K562 (cell line): ENCODE data around the gene SLC10A3. TPM values are rescaled to one million over a fixed set of nuclear protein-coding genes. Genes with fewer than 3 reads are reported as not detected.

Experiments
- ATAC-seq: fragments of 200-7000 bp; cut with Tn5 transposase; 3 replicates; pipeline ENCODE4 v1.9.1; 2020; ENCODE audit warnings: moderate library complexity
- BruUV-seq: library from RNA; stranded (reverse); fragments of 400-500 nt; replicated peaks from 2 replicates; lab custom pipeline; 2021; lab: Mats Ljungman, UMichigan
- CTCF ChIA-PET: fragments of 300-600 bp; formaldehyde crosslinking; extraction: SDS; loops from one replicate; lab custom pipeline; 2021; ENCODE audit warnings: low intra/inter-chr PET ratio; lab: Yijun Ruan, JAX
- POLR2A ChIA-PET: fragments of 300-600, 350-650 bp; sonication (Branson Sonifier 250); formaldehyde crosslinking; extraction: SDS; loops from one replicate; lab custom pipeline; 2021; ENCODE audit warnings: antibody characterized with exemption, inconsistent platforms; lab: Yijun Ruan, JAX
- DNase-seq, 4 experiments: peaks; one replicate each; pipeline versions ENCODE4 v3.0.0 to v3.0.0-alpha.2; 2011 to 2018; ENCODE audit warnings: low spot score in 3 of 4, mixed read lengths in 3 of 4; ENCODE audit errors: extremely low read depth in 1 of 4
- FAIRE-seq: peaks from 2 replicates; lab custom pipeline; 2011; peaks lifted over from hg19 to GRCh38; lab: Jason Lieb, UNC
- H2AFZ ChIP-seq: 2 replicates; pipeline ENCODE4 v1.6.0; 2011; ENCODE audit warnings: low read depth, low read length, control low read depth, inconsistent platforms
- H3K27ac ChIP-seq: fragments of 200-600 bp; 3 replicates; pipeline ENCODE4 v1.8.0; 2011; ENCODE audit warnings: low read depth, mild to moderate bottlenecking, control low read depth, inconsistent platforms, low read length, moderate library complexity, mixed read lengths; ENCODE audit errors: extremely low read depth
- H3K27me3 ChIP-seq, 2 experiments: fragments of 300-600 bp in 1 of 2; 2 replicates in 1 of 2; 3 replicates in 1 of 2; pipeline versions ENCODE4 v1.6.0 to v1.8.0; 2011; ENCODE audit warnings: inconsistent platforms in 2 of 2, low read length in 2 of 2, mild to moderate bottlenecking in 1 of 2, mixed read lengths in 1 of 2, moderate library complexity in 1 of 2; ENCODE audit not compliant: control insufficient read depth in 2 of 2, insufficient read depth in 2 of 2
- H3K36me3 ChIP-seq: fragments of 300-600 bp; 3 replicates; pipeline ENCODE4 v1.8.0; 2011; ENCODE audit warnings: mild to moderate bottlenecking, low read length, inconsistent platforms; ENCODE audit not compliant: control insufficient read depth, insufficient read depth
- H3K4me1 ChIP-seq, 2 experiments: fragments of 200-600 bp in 1 of 2; replicated peaks in 1 of 2; 2 replicates in 1 of 2; 3 replicates in 1 of 2; pipeline versions ENCODE4 v1.5.1 to v1.8.0; 2011; ENCODE audit warnings: inconsistent platforms in 2 of 2, low read length in 2 of 2, mild to moderate bottlenecking in 1 of 2, mixed read lengths in 1 of 2, moderate library complexity in 1 of 2; ENCODE audit not compliant: control insufficient read depth in 2 of 2, insufficient read depth in 2 of 2
- H3K4me2 ChIP-seq: 2 replicates; pipeline ENCODE4 v1.6.1; 2011; ENCODE audit warnings: low read length, control low read depth, inconsistent platforms, mixed read lengths; ENCODE audit not compliant: insufficient read depth
- H3K4me3 ChIP-seq: fragments of 200-600 bp; sonication (generic), shearing (Covaris generic); 2 replicates; pipeline ENCODE4 v1.5.1; 2016; ENCODE audit warnings: control low read depth, inconsistent platforms
- H3K79me2 ChIP-seq: fragments of 200-600 bp; 3 replicates; pipeline ENCODE4 v1.8.0; 2011; ENCODE audit warnings: low read length, inconsistent platforms; ENCODE audit not compliant: control insufficient read depth, insufficient read depth
- H3K9ac ChIP-seq, 2 experiments: 2 replicates each; pipeline versions ENCODE4 v1.6.0 to v1.6.1; 2011; ENCODE audit warnings: low read depth in 2 of 2, low read length in 2 of 2, control low read depth in 1 of 2, inconsistent platforms in 1 of 2, mild to moderate bottlenecking in 1 of 2, mixed read lengths in 1 of 2; ENCODE audit not compliant: insufficient read depth in 1 of 2
- H3K9me1 ChIP-seq: one replicate; pipeline ENCODE4 v1.6.0; 2011; ENCODE audit warnings: inconsistent platforms, mild to moderate bottlenecking, low read length, moderate library complexity; ENCODE audit not compliant: control insufficient read depth, insufficient read depth
- H3K9me3 ChIP-seq: replicated peaks from 2 replicates; pipeline ENCODE4 v1.5.1; 2011; ENCODE audit warnings: low read depth, low read length, inconsistent platforms; ENCODE audit not compliant: control insufficient read depth, insufficient read depth
- H4K20me1 ChIP-seq: replicated peaks from 2 replicates; pipeline ENCODE4 v1.6.1; 2011; ENCODE audit warnings: low read length, inconsistent platforms, mixed read lengths; ENCODE audit not compliant: control insufficient read depth, insufficient read depth
- HDAC8 ChIP-seq: fragments of 450-650 bp; IDR thresholded peaks from 2 replicates; pipeline ENCODE4 v1.6.1; 2016; ENCODE audit warnings: mild to moderate bottlenecking, missing genetic modification characterization, moderate library complexity, missing compliant biosample characterization
- HNRNPLL ChIP-seq: fragments of 200-400 bp; formaldehyde crosslinking; IDR thresholded peaks from 2 replicates; pipeline ENCODE4 v1.6.1; 2017; ENCODE audit warnings: low read length, low read depth, mild to moderate bottlenecking; ENCODE audit not compliant: poor library complexity, severe bottlenecking
- MBD2 ChIP-seq: sonication (generic); IDR thresholded peaks from 2 replicates; pipeline ENCODE4 v1.6.1; 2016; ENCODE audit warnings: low read depth, borderline replicate concordance
- POLR3G ChIP-seq: IDR thresholded peaks from 2 replicates; pipeline ENCODE4 v1.6.1; 2011; ENCODE audit not compliant: insufficient read length, insufficient replicate concordance; ENCODE audit errors: extremely low read depth
- PTTG1 ChIP-seq: fragments of 450-650 bp; IDR thresholded peaks from 2 replicates; pipeline ENCODE4 v1.6.1; 2016; ENCODE audit warnings: low read depth, mild to moderate bottlenecking, missing genetic modification characterization, missing compliant biosample characterization
- SAP30 ChIP-seq: fragments of 200-600 bp; sonication (generic); IDR thresholded peaks from 2 replicates; pipeline ENCODE4 v1.6.1; 2012; ENCODE audit warnings: borderline replicate concordance, low read depth, mild to moderate bottlenecking, moderate library complexity, low read length, control low read depth, inconsistent platforms; ENCODE audit not compliant: insufficient read depth, poor library complexity, severe bottlenecking
- SMARCA5 ChIP-seq: fragments of 450-650 bp; IDR thresholded peaks from 2 replicates; pipeline ENCODE4 v1.6.1; 2016
- SMARCE1 ChIP-seq: fragments of 450-650 bp; IDR thresholded peaks from 2 replicates; pipeline ENCODE4 v1.7.1; 2016; ENCODE audit warnings: mild to moderate bottlenecking
- TCFL5 ChIP-seq: fragments of 250-450 bp; sonication (Bioruptor Pico); conservative IDR thresholded peaks from 2 replicates; pipeline ENCODE4 v1.6.1; 2021; ENCODE audit warnings: mild to moderate bottlenecking, moderate library complexity, matching md5 sums
- WGBS: fragments of 100-300 bp; shearing (Covaris generic); methylation state at CpG from one replicate; pipeline ENCODE4 v1.1.6; 2016; ENCODE audit warnings: low coverage, mixed read lengths; ENCODE audit not compliant: insufficient coverage; ENCODE audit errors: missing lambda C conversion rate; 5-methylcytosine and 5-hydroxymethylcytosine counted together
- in situ Hi-C: fragments of 300-500 bp; cut with MboI; formaldehyde crosslinking; loops from 4 replicates; pipeline ENCODE4 v1.15.0; 2018; ENCODE audit warnings: inconsistent platforms, mixed read lengths
- intact Hi-C: fragments of 100-400 bp; cut with micrococcal nuclease; formaldehyde crosslinking; loops from 2 replicates; pipeline ENCODE4 v1.14.2; 2022
- polyA plus RNA-seq, 8 experiments: library from polyadenylated mRNA; depleted of rRNA in 4 of 8; stranded (reverse) in 5 of 8; unstranded in 3 of 8; fragments of >200 nt; fragmentation: Nextera tagmentation in 2 of 8; fragmentation: Illumina TruSeq in 1 of 8; extraction: Ambion mirVana in 2 of 8; extraction: Trizol in 1 of 8; gene quantifications; 2 replicates each; pipeline versions ENCODE4 v1.2.1 to v1.2.3, GENCODE V29; 2011 to 2014; ENCODE audit warnings: inconsistent platforms in 1 of 8, missing spikeins in 1 of 8
- total RNA-seq, 7 experiments: library from RNA; depleted of rRNA in 6 of 7; stranded (reverse); fragments of >200 nt in 6 of 7; fragmentation: Illumina TruSeq in 2 of 7; extraction: Trizol in 2 of 7; gene quantifications; 2 replicates each; pipeline versions ENCODE4 v1.2.1 to v1.2.3, GENCODE V29; 2011 to 2021; ENCODE audit warnings: low replicate concordance in 1 of 7
- TF ChIP-seq, protein P1 (sequence below): sonication (generic); formaldehyde crosslinking; IDR thresholded peaks from 2 replicates; pipeline ENCODE4 v1.8.1; 2023; ENCODE audit warnings: mild to moderate bottlenecking, missing genetic modification reagents
- TF ChIP-seq, protein P2 (sequence below): IDR thresholded peaks from 2 replicates; pipeline ENCODE4 v1.6.1; 2011; ENCODE audit warnings: borderline replicate concordance, low read depth, mild to moderate bottlenecking, moderate library complexity, low read length; ENCODE audit not compliant: insufficient read depth, poor library complexity, severe bottlenecking
- TF ChIP-seq, protein P3 (sequence below), 2 experiments: IDR thresholded peaks; 2 replicates each; pipeline ENCODE4 v1.6.1; 2012; ENCODE audit warnings: improper control_type of control experiment in 2 of 2, low read depth in 2 of 2, low read length in 2 of 2, borderline replicate concordance in 1 of 2

Gene SLC10A3
- total and polyA plus RNA-seq, 9 of the 15 experiments (the other 6 are each of a cell fraction or from before 2014, with no cell fraction given), result 5.2 to 30.6 (median 16.7) TPM

DNA sequence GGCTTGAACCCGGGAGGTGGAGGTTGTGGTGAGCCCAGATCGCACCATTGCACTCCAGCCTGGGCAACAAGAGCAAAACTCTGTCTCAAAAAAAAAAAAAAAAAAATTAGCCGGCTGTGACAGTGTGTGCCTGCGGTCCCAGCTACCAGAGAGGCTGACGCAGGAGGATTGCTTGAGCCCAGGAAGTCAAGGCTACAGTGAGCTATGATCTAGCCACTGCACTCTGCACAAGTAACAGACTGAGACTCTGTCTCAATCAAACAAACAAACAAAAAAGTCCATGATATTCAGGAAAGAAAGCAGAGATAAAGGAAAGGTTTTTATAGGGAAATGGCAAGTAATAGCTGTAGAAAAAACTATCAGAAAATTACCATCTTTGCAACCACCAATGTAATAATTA, 9.2 kb downstream of the SLC10A3 start:
- no peaks in the 10 kb centered on the region for H4K20me1 ChIP-seq
- ChIA-PET POLR2A (interaction anchor here (1.7 kb wide), 1 partner anchor 9 kb away, joined by 5 read pairs; the partner anchor contains the start of gene SLC10A3), CTCF (no interaction called here)
- intact Hi-C loops (loop anchor here (5.0 kb wide), 1 partner anchor 36 kb away; the partner anchor contains the start of gene FAM3A), in situ Hi-C loops (no loop called here)
- no TSS peak for BruUV-seq
- H3K9me3 ChIP-seq, result no peaks in the 10 kb centered on the region
- H3K36me3 ChIP-seq, result peaks cover 30% of the 10 kb centered on the region
- no peak for ATAC-seq
- no peak for FAIRE-seq
- no peak overlapping the region for H3K4me3 ChIP-seq
- DNase-seq, result no peak
- H3K79me2 ChIP-seq, result peaks cover 43% of the 10 kb centered on the region
- no peaks in the 10 kb centered on the region for H3K9me1 ChIP-seq
- no peak overlapping the region for H2AFZ ChIP-seq
- no peaks in the 10 kb centered on the region for H3K27me3 ChIP-seq
- no peak overlapping the region for H3K4me2 ChIP-seq
- H3K27ac ChIP-seq, result no peak overlapping the region
- H3K4me1 ChIP-seq, result peaks cover 48 to 69% of the 10 kb centered on the region in 2 experiments
- 90% methylated on average over 3 of the region's 5 CpGs for WGBS
- H3K9ac ChIP-seq, result no peak overlapping the region
- TF ChIP-seq HNRNPLL (no peak), PTTG1 (tag) (no peak), SAP30 (no peak), HDAC8 (tag) (no peak), SMARCA5 (no peak), MBD2 (no peak), TCFL5 (CRISPR knock-in tag) (no peak), POLR3G (no peak), SMARCE1 (no peak)
- TF ChIP-seq, protein P1, sequence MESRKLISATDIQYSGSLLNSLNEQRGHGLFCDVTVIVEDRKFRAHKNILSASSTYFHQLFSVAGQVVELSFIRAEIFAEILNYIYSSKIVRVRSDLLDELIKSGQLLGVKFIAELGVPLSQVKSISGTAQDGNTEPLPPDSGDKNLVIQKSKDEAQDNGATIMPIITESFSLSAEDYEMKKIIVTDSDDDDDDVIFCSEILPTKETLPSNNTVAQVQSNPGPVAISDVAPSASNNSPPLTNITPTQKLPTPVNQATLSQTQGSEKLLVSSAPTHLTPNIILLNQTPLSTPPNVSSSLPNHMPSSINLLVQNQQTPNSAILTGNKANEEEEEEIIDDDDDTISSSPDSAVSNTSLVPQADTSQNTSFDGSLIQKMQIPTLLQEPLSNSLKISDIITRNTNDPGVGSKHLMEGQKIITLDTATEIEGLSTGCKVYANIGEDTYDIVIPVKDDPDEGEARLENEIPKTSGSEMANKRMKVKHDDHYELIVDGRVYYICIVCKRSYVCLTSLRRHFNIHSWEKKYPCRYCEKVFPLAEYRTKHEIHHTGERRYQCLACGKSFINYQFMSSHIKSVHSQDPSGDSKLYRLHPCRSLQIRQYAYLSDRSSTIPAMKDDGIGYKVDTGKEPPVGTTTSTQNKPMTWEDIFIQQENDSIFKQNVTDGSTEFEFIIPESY, result no peak
- TF ChIP-seq, protein P2, sequence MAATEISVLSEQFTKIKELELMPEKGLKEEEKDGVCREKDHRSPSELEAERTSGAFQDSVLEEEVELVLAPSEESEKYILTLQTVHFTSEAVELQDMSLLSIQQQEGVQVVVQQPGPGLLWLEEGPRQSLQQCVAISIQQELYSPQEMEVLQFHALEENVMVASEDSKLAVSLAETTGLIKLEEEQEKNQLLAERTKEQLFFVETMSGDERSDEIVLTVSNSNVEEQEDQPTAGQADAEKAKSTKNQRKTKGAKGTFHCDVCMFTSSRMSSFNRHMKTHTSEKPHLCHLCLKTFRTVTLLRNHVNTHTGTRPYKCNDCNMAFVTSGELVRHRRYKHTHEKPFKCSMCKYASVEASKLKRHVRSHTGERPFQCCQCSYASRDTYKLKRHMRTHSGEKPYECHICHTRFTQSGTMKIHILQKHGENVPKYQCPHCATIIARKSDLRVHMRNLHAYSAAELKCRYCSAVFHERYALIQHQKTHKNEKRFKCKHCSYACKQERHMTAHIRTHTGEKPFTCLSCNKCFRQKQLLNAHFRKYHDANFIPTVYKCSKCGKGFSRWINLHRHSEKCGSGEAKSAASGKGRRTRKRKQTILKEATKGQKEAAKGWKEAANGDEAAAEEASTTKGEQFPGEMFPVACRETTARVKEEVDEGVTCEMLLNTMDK, result no peak
- TF ChIP-seq, protein P3, sequence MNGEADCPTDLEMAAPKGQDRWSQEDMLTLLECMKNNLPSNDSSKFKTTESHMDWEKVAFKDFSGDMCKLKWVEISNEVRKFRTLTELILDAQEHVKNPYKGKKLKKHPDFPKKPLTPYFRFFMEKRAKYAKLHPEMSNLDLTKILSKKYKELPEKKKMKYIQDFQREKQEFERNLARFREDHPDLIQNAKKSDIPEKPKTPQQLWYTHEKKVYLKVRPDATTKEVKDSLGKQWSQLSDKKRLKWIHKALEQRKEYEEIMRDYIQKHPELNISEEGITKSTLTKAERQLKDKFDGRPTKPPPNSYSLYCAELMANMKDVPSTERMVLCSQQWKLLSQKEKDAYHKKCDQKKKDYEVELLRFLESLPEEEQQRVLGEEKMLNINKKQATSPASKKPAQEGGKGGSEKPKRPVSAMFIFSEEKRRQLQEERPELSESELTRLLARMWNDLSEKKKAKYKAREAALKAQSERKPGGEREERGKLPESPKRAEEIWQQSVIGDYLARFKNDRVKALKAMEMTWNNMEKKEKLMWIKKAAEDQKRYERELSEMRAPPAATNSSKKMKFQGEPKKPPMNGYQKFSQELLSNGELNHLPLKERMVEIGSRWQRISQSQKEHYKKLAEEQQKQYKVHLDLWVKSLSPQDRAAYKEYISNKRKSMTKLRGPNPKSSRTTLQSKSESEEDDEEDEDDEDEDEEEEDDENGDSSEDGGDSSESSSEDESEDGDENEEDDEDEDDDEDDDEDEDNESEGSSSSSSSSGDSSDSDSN (IDR thresholded peaks at IDR 0.05; ENCODE audit: borderline replicate concordance in 1 of 2, low read depth in 2 of 2, low read length in 2 of 2), result no peak
